ENCODE results near the gene DNAJA2. TPM values are rescaled to one million over a fixed set of nuclear protein-coding genes. Genes with fewer than 3 reads are reported as not detected.

Gene DNAJA2
- total and polyA plus RNA-seq, 2 donors (not counting 3 experiments of a cell fraction or from before 2014, with no cell fraction given): 6.4 to 61.4 TPM

- Histone ChIP-seq H3K36me3 (ENCODE audit: control insufficient read depth in 2 of 2, extremely low read depth in 1 of 2, insufficient read depth in 2 of 2, low read length in 2 of 2) (peaks cover 0 to 7% of the 10 kb centered on the region in 2 experiments), H3K4me1 (ENCODE audit: control insufficient read depth, extremely low read depth, insufficient read depth, low read length) (no peaks in the 10 kb centered on the region), H3K27ac (ENCODE audit: insufficient read depth, low read depth, low read length) (no peak overlapping the region), H3K4me3 (replicated peaks in 1 of 3; ENCODE audit: insufficient read depth in 1 of 3, low read depth in 1 of 3, low read length in 3 of 3) (no peak overlapping the region), H4K20me1 (replicated peaks; ENCODE audit: control insufficient read depth, extremely low read depth, insufficient read depth, low read length) (no peaks in the 10 kb centered on the region), H3K9ac (replicated peaks; ENCODE audit: extremely low read depth, insufficient read depth, low read length) (no peak overlapping the region), H3K9me1 (replicated peaks; ENCODE audit: control insufficient read depth, extremely low read depth, insufficient read depth, low read length) (no peaks in the 10 kb centered on the region), H2AFZ (ENCODE audit: low read depth, low read length) (no peak overlapping the region), H3K27me3 (ENCODE audit: control insufficient read depth in 2 of 2, insufficient read depth in 2 of 2, low read length in 2 of 2) (no peaks in the 10 kb centered on the region), H3K9me3 (replicated peaks; ENCODE audit: control insufficient read depth, insufficient read depth, low read length) (no peaks in the 10 kb centered on the region), H3K79me2 (ENCODE audit: control insufficient read depth, insufficient read depth, low read length) (no peaks in the 10 kb centered on the region), H3K4me2 (ENCODE audit: insufficient read depth, low read length) (no peak overlapping the region)
- DNase-seq (ENCODE audit: low read depth, low spot score) (peak; percentile 66), FAIRE-seq (peak; percentile 81)
- BruUV-seq (replicated peaks): no TSS peak
- intact Hi-C loops (cut with micrococcal nuclease): loop anchor here (1.0 to 2.0 kb wide), 4 partner anchors 20 to 219 kb away; partner anchors contain the start of genes GPT2, ORC6 and VPS35
- CTCF ChIA-PET: interaction anchor here (0.6 to 12.9 kb wide), 31 partner anchors 9 to 1532 kb away, joined by 3 to 401 read pairs (median 5); partner anchors contain the start of genes C16orf87 and GPT2
- POLR2A ChIA-PET: no interaction called here
- dilution Hi-C loops (cut with MboI; ENCODE audit: extremely low pct_ligation_motif_present, low sequenced_read_pairs): no loop called here
- TF ChIP-seq POLR2A (IDR thresholded peaks at IDR 0.05; ENCODE audit: low read depth, low read length) (no peak), GATA2 (IDR thresholded peaks at IDR 0.05; ENCODE audit: insufficient read depth, insufficient read length, low read depth, low read length) (no peak), CTCF (IDR thresholded peaks at IDR 0.05; ENCODE audit: extremely low read depth in 1 of 2, insufficient read depth in 1 of 2, low read depth in 1 of 2, low read length in 2 of 2) (peak; percentile 42 to 61), MYC (IDR thresholded peaks at IDR 0.05; ENCODE audit: low read depth, low read length) (no peak), MAX (IDR thresholded peaks at IDR 0.05; ENCODE audit: insufficient read depth, insufficient read length) (no peak), FOS (IDR thresholded peaks at IDR 0.05; ENCODE audit: borderline replicate concordance, insufficient read depth, low read length) (no peak)
Observed at GRCh38 chr16:46908540-46909372, 64.7 kb downstream of the DNAJA2 start.
